HG03457 (cell line): ENCODE data around the gene ATF7IP2.
"Not testable (repeated sequence)": the region's sequence is repeated elsewhere in the genome, so short reads cannot be mapped to it uniquely, and the experiment has no call there.

Source experiments
- ATAC-seq: cut with Tn5 transposase; IDR thresholded peaks from one replicate; pipeline ENCODE4 v1.9.1; 2021; ENCODE audit warnings: moderate number of reproducible peaks; ENCODE audit not compliant: unreplicated experiment

Gene ATF7IP2, protein sequence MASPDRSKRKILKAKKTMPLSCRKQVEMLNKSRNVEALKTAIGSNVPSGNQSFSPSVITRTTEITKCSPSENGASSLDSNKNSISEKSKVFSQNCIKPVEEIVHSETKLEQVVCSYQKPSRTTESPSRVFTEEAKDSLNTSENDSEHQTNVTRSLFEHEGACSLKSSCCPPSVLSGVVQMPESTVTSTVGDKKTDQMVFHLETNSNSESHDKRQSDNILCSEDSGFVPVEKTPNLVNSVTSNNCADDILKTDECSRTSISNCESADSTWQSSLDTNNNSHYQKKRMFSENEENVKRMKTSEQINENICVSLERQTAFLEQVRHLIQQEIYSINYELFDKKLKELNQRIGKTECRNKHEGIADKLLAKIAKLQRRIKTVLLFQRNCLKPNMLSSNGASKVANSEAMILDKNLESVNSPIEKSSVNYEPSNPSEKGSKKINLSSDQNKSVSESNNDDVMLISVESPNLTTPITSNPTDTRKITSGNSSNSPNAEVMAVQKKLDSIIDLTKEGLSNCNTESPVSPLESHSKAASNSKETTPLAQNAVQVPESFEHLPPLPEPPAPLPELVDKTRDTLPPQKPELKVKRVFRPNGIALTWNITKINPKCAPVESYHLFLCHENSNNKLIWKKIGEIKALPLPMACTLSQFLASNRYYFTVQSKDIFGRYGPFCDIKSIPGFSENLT

DNA sequence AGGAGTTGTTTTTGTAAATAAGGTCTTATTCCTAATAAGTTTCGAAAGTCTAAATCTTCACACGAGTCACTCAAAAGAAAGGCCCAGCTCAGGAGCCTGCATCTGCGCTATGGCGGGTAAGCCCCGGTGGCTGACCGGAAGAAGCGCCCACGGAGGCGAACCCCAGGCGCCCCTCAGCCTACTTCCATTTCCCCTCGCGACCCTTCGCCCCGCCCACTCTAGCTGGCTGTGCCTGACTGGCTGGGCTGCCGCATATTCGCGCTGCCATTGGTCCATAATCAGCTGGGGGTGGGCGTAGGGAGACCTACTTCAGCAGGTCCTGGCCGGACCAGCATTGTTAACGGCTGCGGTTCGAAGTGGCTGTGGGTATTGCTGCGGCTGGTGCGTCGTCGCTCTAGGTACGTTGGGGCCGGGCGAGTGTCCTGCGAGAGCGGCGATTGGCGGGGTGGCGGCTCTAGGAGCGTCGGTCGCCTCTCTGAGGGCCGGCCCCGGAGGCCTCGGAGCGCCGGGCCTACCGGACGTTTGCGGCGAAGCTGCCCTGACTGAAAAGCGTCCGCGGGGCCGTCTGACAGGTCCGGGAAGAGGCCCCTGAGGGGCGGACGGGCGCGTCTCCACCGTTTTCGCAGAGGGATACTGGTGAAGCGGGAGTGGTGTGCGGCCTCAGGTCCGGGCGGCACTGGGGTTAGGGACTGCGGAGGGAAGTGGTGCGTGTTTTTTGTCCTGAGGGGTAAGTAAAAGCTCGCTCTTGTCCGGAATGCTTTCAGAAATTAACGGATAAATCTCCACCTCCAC, at the start of gene ATF7IP2:
ATF7IP2 (plus strand) TSS at position 337 of the 792 bp plus-strand sequence. CDS start 44,560 bp downstream, outside the sequence.
- peak; percentile 72 for ATAC-seq

DNA sequence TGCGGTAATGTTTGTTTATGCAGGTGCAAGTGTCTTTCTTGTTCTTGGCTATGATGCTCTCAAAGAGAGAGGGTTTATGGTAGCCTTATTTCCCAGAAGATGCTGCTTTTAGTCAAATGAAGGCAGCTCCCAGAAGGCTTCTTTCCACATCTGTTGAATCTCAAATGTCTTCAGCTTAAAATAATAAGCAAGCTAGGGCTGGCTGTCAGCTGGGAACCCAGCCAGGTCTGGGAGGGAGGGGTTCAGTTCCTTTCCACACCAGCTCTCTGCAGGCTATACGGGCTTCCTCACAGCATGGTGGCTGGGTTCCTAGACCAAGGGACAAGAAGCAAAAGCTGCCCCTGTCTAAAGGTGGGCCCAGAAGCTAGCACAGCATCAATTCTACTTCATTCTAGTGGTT, 47.4 kb upstream of the ATF7IP2 start:
- no peak for ATAC-seq

DNA sequence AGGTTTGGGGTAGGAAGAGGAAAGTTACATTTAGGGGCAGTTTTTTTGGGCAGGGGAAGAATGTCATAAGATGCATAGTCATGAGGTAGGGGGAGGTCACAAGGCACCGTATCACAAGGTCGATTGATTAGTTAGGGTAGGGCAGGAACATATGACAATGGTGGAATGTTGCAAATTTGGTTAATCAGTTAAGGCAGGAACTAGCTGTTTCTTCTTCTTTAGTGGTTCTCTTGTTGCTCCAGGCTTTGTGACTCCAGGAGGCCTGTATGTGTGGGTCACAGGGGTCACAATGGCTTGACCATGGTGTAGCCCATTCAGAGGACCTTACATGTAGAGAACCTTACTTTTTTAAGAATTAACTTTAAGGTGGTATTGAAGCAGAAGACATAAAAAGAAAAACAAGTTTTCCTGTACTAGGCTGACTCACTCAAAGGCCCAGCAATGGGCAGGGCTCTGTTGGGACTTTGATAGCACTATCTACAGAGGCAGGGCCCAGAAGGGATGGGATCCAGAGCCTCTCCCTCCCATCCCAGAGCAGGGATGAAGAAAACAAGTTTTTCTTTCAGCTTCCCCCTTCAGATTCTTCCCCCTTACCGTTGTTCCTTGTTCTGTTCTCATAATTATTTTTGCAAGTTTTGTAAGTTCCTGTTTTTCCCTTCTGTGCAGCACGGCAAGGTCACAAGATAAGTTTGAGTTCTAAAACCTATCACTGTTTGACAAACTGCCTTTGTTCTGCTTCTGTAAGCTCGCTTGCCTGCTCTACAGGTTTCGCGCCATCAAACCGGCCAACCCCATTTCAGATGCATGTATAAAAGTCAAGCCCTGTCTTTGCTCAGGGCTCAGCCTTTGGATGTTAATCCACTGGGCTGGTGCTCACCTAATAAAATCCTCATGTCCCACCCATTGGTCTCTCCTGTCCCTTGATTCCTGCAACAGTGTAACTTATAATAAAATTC, 45.8 kb upstream of the ATF7IP2 start:
- ATAC-seq: no peak

DNA sequence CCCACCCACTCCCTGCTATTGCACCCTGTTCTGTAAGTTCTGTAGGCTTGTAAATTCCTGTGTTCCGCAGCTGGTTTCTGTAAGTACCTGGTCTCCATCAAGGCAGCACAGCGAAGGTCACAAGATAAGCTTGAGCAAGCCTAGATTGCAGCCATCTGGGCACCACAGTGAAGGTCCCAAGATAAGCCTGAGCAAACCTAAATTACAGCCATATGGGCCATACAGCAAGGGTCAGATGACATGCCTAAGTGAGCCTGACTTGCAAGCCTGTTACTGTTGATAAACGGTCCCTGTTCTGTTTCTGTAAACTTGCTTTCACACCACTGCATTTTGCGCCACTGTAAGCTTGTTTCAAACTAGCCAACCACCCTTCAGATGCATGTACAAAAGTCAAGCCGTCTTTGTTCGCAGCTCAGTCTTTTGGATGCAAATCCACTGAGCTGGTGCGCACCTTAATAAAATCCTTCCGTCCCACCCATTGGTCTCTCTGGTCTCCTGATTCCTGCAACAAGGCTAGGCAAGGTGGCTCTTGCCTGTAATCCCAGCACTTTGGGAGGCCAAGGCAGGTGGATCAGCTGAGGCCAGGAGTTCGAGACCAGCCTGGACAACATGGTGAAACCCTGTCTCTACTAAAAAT, 42.6 kb upstream of the ATF7IP2 start:
- ATAC-seq: no peak

DNA sequence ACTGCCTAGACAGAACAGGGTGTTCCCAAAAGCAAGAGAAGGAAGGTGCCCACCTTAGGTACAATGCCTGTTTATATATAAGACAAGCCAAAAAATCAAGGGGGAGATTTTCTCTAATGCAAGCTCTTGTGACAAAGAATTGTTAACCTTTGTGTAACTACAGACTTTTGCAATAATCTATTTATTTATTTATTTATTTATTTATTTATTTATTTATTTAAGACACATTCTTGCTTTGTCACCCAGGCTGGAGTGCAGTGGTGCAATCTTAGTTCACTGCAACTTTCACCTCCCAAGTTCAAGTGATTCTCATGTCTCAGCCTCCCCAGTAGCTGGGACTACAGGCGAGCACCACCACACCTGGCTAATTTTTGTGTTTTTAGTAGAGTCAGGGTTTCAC, 41.2 kb upstream of the ATF7IP2 start:
- ATAC-seq: not testable (repeated sequence)

DNA sequence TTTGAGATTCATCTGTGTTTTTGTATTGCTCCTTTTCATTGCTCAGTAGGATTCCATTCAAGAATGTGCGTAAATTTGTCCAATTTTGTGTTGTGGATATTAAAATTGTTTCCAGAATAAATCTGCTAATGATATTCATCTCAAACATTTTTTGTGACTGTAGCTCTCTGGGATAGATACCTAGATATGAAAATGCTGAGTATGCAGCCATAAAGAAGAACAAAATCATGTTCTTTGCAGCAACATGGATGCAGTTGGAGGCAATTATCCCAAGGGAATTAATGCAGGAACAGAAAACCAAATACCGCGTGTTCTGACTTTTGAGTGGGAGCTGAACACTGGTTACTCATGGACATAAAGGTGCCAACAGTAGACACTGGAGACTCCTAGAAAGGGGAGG, 40.2 kb upstream of the ATF7IP2 start:
- ATAC-seq: no peak

DNA sequence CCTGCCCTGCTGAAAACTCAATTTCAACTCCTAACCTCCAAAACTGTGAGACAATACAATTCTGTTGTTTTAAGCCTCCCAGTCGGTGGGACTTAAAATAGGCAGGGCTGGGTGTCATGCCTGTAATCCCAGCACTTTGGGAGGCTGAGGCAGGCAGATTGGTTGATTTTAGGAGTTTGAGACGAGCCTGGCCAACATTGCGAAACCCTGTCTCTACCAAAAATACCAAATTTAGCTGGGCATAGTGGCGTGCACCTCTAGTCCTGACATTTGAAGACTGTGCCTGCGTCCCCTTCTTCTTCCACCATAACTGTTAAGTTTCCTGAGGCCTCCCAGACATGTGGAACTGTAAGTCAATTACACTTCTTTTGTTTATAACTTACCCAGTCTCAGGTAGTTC, 36.0 kb upstream of the ATF7IP2 start:
- no peak for ATAC-seq

DNA sequence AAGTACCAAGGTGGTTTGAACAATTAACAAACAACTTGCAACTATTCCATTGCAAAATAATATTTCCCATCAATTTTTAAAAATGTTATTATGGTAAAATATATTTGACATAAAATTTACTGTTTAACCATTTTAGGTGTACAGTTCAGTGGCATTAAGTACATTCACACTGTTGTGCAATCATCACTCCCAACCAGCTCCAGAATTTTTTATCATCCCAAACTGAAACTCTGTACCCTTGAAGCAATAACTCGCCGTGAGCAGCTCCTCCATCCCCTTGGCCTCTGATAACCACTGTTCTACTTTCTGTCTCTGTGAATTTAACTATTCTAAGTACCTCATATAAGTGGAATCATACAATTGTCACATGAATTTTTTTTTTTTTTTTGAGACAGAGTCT, 33.6 kb upstream of the ATF7IP2 start:
- no peak for ATAC-seq

DNA sequence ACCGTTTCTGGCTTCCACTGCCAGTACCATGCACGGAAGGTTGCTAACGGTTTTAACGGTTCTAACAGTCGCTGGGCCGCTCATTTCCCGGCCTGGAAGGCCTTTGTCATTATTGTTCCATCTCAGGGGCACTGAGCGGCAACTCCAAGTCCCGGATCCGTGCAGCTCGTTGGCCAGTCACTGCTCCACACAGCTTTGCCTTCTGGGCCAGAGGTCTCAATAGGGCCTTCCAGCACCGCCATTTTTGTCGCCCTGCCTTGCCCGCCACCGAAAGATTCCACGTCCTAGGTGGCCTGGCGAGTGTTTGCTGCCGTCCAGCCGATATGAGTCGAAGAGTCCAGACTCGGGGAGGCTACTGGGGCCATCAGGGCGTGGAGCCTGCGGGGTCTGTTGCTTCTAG, 30.3 kb upstream of the ATF7IP2 start:
- no peak for ATAC-seq

DNA sequence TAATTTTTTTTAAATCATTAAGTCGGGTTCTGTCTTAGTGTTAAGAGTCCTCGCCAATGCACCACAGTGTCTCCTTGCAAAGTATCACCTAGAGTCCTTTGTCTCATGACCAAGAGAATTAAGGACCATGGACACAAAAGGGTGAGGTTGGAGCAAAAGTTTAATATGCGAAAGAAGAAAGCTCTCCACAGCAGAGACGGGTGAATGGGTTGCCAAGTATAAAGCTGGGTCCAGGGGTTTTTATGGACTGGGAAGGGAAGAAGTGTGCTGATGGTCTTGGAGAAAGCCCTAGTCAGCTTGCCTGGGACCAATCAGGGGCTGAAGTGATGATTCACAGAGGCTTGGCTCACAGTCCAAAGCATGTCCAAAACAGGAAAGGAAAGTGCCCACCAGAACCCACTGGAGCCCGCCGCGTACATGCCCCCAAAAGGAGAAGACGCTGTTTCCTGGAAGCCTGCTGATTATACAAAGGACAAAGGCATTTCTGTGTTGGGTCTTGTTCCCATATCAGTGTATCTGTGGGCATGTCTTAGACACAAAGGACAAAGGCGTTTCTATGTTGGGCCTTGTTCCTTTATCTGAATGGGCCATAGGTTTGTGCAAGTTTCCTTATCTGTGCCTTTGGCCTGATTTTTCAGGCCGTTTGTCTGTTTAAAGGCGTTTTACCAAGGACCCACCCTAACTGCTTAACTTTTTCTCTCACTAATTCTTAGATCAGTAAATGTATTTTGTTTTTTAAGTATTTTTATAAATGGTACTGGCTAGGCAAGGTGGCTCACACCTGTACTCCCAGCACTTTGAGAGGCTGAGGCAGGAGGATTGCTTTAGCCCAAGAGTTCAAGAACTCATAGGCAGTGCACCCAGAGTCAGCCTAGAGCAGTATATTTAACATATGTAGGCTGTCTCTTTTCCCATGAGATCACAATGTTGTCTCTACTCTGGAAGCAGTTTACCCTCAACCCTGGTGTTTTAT, 28.7 kb upstream of the ATF7IP2 start:
- ATAC-seq: no peak

DNA sequence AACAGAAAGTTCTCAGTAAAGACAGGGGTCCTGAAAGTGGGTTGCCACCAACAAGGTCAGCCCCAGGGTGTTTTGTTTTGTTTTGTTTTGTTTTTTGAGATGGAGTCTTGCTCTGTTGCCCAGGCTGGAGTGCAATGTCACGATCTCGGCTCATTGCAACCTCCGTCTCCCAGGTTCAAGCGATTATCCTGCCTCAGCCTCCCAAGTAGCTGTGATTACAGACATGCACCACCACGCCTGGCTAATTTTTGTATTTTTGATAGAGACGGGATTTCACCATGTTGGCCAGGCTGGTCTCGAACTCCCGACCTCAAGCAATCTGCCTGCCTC, 24.1 kb upstream of the ATF7IP2 start:
- ATAC-seq: not testable (repeated sequence)

DNA sequence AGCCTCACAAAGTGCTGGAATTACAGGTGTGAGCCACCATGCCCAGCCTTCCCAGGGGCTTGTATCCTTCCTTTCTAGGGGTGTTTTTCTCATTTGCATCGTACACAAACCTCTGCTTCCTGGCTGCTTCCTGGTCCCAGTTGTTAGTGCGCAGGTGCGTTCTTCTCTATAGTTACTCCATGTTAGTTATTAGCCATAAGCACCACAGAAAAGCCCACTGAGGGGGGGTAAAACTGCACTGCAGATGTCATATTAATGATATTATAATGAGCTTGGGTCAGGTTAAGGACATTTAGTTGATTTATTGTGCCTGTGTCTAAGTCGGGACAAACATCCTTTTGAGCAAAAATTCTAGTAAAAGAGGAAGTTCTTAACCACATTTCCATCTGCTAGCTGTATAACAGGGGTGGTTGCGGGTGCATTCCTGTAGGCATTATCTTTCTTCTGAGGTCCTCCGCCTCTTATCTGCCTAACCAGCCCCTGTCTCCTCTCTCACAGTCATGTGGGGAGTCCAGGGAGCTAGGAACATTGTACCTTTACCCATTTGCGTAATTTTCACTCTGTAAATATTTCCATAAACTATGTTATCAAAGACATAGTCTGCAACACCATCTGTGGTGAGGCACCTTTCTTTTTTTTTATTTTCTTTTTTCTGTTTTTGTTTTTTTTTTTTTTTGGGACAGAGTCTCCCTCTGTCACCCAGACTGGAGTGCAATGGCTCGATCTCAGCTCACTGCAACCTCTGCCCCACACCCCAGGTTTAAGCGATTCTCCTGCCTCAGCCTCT, 23.6 kb upstream of the ATF7IP2 start:
- ATAC-seq: no peak

DNA sequence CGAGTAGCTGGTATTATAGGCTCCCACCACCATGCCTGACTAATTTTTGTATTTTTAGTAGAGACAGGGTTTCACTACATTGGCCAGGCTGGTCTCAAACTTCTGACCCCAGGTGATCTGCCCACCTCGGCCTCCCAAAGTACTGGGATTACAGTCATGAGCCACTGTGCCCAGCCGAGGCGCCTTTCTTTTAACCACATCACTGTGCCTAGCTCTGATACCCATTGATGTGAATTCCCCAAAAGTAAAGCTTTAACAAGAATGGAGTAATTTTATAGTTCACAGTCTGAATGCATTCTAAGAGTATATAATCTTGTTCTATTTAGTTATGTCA, 23.0 kb upstream of the ATF7IP2 start:
- not testable (repeated sequence) for ATAC-seq

DNA sequence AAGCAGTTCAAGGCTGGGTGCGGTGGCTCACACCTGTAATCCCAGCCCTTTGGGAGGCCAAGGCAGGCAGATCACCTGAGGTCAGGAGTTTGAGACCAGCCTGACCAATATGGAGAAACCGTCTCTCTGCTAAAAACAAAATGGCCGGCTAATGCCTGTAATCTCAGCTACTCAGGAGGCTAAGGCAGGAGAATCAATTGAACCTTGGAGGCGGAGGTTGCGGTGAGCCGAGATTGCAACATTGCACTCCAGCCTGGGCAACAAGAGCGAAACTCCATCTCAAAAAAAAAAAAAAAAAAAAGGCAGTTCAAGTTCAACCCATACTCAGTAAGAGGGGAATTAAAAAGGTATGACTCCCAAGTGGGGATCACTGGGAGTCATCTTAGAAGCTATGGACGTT, 19.2 kb upstream of the ATF7IP2 start:
- ATAC-seq: not testable (repeated sequence)

DNA sequence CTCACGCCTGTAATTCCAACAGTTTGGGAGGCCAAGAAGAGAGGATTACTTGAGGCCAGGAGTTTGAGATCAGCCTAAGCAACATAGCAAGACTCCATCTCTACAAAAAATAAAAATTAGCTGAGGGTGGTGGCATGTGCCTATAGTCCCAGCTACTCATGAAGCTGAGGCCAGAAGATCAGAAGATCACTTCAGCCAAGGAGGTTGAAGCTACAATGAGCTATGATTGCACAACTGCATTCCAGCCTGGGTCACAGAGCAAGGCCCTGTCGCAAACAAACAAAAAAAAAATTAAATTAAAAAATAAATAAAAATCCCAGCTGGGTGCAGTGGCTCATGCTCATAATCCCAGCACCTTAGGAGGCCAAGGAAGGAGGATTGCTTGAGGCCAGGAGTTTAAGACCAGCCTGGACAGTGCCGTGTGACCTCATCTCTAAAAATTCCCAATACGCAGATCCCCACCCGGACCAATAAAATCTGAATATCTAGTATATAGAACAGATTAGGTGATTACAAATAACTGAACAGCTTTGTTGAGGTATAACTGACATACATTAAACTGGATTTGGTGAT, 18.2 kb upstream of the ATF7IP2 start:
- ATAC-seq: no peak

DNA sequence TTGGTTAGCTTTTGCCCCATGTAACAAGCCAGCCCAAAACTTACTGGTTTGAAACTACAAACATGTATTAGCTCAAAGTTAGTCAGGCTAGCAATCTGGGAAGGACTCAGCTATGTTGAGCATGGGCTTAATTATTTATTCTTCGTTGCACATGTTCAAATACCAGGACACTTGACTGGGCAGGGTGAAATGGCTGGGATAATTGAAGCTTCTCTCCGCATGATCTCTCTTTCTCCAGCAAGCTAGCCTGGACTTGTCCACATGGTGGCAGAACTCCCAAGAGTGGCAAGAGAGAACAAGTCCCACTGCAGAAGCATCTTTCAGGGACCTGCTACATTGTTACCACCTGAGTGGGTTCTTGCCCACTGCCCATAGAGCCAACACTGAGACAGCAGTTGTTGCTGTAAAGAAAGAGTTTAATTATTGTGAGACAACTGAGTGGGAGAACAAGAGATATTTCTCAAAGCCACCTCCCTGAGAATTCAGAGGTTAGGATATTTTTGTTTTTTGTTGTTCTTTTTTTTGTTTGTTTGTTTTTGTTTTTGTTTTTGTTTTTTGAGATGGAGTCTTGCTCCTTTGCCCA, 16.8 kb upstream of the ATF7IP2 start:
- ATAC-seq: no peak

DNA sequence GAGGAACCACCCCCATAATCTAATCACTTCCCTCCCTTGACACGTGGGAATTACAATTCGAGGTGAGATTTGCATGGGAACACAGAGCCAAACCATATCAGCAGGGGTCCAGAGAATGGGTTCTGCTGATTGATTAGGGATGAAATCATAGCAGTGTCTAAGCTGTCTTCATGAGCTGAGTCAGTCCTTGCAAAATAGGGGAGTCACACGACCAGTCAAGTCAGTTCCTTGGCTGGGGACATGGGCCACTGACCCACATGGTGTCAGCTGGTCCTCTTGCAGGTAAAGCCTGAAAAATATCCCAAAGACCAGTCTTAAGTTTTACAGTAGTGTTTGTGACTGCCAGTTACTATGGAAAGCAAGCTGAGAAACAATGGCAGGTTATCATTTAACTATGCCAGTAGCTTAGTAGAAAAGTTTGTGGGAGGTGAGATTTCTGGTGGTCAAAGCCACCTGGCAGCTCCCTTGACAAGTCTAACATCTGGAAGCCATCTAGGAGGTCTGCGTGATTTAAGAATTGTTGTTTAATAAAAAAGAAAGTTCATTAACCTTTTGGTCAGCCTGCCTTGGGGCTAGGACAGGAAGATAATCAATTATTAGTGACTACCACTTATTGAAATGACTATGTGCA, 15.7 kb upstream of the ATF7IP2 start:
- ATAC-seq: peak; percentile 44
